ENCODE results near the gene INF2.

DNA sequence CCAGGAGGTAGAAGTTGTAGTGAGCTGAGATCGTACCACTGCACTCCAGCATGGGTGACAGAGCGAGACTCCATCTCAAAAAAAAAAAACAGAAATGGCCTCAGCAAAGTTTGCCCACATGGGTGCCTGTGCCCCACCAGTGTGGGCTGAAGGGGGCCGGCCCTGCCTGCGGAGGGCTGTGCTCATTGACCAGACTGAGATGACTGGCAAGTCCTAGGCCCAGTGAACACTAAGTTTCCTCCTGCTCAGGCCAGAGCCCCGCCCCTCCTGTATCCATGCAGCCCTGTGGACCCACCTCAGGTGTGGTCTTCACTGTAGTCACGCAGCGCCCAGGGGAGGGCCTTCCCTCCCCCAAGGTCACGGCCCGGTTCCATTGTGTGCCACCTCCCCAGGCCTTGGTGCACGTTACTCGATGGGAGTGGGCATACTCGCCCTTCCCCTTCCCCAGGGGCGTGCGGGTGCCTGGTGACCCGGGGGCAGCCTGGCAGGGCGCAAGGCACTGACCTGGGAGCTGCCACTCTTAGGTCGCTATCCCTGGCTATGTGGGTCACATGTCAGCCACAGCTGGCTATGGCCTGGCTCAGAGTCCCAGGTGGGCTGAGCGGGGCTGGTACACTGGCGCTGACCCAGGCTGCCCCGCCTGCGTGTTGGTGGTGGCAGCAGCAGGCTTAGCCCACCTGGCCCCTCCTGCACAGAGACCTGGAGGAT, 16.1 kb downstream of the INF2 start:
- TF ChIP-seq, protein P1, sequence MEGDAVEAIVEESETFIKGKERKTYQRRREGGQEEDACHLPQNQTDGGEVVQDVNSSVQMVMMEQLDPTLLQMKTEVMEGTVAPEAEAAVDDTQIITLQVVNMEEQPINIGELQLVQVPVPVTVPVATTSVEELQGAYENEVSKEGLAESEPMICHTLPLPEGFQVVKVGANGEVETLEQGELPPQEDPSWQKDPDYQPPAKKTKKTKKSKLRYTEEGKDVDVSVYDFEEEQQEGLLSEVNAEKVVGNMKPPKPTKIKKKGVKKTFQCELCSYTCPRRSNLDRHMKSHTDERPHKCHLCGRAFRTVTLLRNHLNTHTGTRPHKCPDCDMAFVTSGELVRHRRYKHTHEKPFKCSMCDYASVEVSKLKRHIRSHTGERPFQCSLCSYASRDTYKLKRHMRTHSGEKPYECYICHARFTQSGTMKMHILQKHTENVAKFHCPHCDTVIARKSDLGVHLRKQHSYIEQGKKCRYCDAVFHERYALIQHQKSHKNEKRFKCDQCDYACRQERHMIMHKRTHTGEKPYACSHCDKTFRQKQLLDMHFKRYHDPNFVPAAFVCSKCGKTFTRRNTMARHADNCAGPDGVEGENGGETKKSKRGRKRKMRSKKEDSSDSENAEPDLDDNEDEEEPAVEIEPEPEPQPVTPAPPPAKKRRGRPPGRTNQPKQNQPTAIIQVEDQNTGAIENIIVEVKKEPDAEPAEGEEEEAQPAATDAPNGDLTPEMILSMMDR (conservative IDR thresholded peaks at IDR 0.05; ENCODE audit: low read depth in 2 of 2): no peak
- TF ChIP-seq POLR2AphosphoS5 (IDR thresholded peaks at IDR 0.05; ENCODE audit: low read depth): no peak
